ENCODE data around the gene NACC2. TPM values are rescaled to one million over a fixed set of nuclear protein-coding genes. Genes with fewer than 3 reads are reported as not detected.
A peak's percentile ranks its signal among the peaks of the same experiment; 100 is the strongest.

Gene NACC2
- total RNA-seq, 1 donor from 2014 or later, result 8.1 TPM

- H3K9me3 Mint-ChIP-seq, result no peaks in the 10 kb centered on the region
- no peaks in the 10 kb centered on the region for H3K36me3 Mint-ChIP-seq (ENCODE audit: low read depth)
- no peaks in the 10 kb centered on the region for H3K27me3 Mint-ChIP-seq (ENCODE audit: low read depth)
- peak overlapping the region; percentile 83 for H3K27ac Mint-ChIP-seq (ENCODE audit: unreplicated experiment)
- TF ChIP-seq CTCF (conservative IDR thresholded peaks at IDR 0.05), result no peak
- DNase-seq (ENCODE audit: low read depth, low spot score), result no peak
- no peak overlapping the region for H3K4me3 Mint-ChIP-seq
- peaks cover 31% of the 10 kb centered on the region for H3K4me1 Mint-ChIP-seq
These were observed 91.5 kb downstream of the NACC2 start for GRCh38 chr9:136003411-136004218.

GRCh38 chr9:136002881-136003280 is 92.2 kb downstream of the NACC2 start:
- DNase-seq (ENCODE audit: low read depth, low spot score), result no peak
- no peak overlapping the region for H3K27ac Mint-ChIP-seq (ENCODE audit: unreplicated experiment)

DNA sequence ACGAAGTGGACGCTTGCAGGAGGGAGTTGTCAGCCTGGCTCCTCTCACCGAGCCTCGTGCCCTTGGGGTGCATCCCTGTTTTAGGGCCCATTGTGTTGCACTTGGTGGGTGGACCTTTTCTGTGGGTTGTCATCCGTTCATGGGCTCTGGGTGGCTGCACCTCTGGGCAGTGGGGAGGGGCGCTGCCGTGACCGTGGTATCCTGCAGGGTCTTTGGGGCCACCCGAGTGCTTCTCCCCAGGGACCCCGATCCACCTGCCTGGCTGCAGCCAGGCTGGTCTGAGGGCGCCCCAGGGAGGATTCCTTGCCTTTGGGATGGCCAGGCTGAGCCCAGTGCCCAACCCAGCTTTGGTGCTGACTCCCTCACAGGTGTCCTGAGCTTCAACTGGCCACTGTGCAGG is 92.9 kb downstream of the NACC2 start:
- H3K4me1 Mint-ChIP-seq, result peaks cover 17% of the 10 kb centered on the region
- H3K36me3 Mint-ChIP-seq (ENCODE audit: low read depth), result no peaks in the 10 kb centered on the region
- no peak overlapping the region for H3K27ac Mint-ChIP-seq (ENCODE audit: unreplicated experiment)
- DNase-seq (ENCODE audit: low read depth, low spot score), result no peak
- no peaks in the 10 kb centered on the region for H3K9me3 Mint-ChIP-seq
- TF ChIP-seq CTCF (conservative IDR thresholded peaks at IDR 0.05), result no peak
- no peaks in the 10 kb centered on the region for H3K27me3 Mint-ChIP-seq (ENCODE audit: low read depth)
- no peak overlapping the region for H3K4me3 Mint-ChIP-seq

More at GRCh38 chr9:136002881-136003280, 92.2 kb downstream of the NACC2 start:
- Mint-ChIP-seq H3K4me3 (no peak overlapping the region), H3K27me3 (ENCODE audit: low read depth) (no peaks in the 10 kb centered on the region), H3K36me3 (ENCODE audit: low read depth) (no peaks in the 10 kb centered on the region), H3K4me1 (peaks cover 24% of the 10 kb centered on the region), H3K9me3 (no peaks in the 10 kb centered on the region)
- TF ChIP-seq CTCF (conservative IDR thresholded peaks at IDR 0.05), result no peak

DNA sequence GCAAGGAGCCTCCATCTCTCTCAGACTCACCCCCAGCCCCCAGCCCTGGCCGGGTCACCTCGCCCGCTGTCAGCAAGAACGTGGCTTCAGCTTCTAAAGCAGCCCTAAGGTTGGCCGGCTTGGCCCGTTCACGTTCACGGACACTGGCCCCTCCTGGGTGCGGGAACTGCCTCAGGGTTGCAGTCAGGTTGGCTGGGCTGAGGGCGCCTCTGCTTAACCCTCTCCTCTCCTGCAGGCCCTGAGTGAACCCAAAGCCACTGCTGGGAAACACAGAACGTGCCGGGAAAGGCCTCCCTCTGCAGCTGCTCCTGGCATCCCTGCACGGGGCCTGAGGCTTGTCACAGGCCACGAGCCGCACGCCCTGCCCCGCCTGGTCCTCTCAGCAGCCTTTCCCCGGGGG is 93.9 kb downstream of the NACC2 start:
- H3K27me3 Mint-ChIP-seq (ENCODE audit: low read depth), result no peaks in the 10 kb centered on the region
- peaks cover 8% of the 10 kb centered on the region for H3K4me1 Mint-ChIP-seq
- no peak overlapping the region for H3K27ac Mint-ChIP-seq (ENCODE audit: unreplicated experiment)
- no peak for TF ChIP-seq CTCF (conservative IDR thresholded peaks at IDR 0.05)
- no peak for DNase-seq (ENCODE audit: low read depth, low spot score)
- no peaks in the 10 kb centered on the region for H3K36me3 Mint-ChIP-seq (ENCODE audit: low read depth)
- no peaks in the 10 kb centered on the region for H3K9me3 Mint-ChIP-seq
- H3K4me3 Mint-ChIP-seq, result no peak overlapping the region

GRCh38 chr9:135998410-135999071 is 96.5 kb downstream of the NACC2 start:
- Mint-ChIP-seq H3K4me3 (no peak overlapping the region), H3K9me3 (no peaks in the 10 kb centered on the region), H3K27ac (ENCODE audit: unreplicated experiment) (no peak overlapping the region), H3K36me3 (ENCODE audit: low read depth) (no peaks in the 10 kb centered on the region), H3K27me3 (ENCODE audit: low read depth) (no peaks in the 10 kb centered on the region), H3K4me1 (peaks cover 18% of the 10 kb centered on the region)
- no peak for TF ChIP-seq CTCF (conservative IDR thresholded peaks at IDR 0.05)
- no peak for DNase-seq (ENCODE audit: low read depth, low spot score)

Measured in neural crest cell (in vitro differentiated cells).